Myocyte (in vitro differentiated cells): Measurements from ENCODE around the gene UBAP2. TPM values are rescaled to one million over a fixed set of nuclear protein-coding genes. Genes with fewer than 3 reads are reported as not detected.
"Not testable (repeated sequence)": the region's sequence is repeated elsewhere in the genome, so short reads cannot be mapped to it uniquely, and the experiment has no call there.

Source experiments
- DNase-seq: peaks from one replicate; pipeline ENCODE4 v3.0.0-alpha.2; 2012; ENCODE audit warnings: low read depth
- total RNA-seq: library from RNA; depleted of rRNA; stranded (reverse); fragments of >200 nt; gene quantifications from 2 replicates; pipeline ENCODE4 v1.2.3, GENCODE V29; 2014

Gene UBAP2
- total RNA-seq, 1 donor from 2014 or later: 14.1 TPM

DNA sequence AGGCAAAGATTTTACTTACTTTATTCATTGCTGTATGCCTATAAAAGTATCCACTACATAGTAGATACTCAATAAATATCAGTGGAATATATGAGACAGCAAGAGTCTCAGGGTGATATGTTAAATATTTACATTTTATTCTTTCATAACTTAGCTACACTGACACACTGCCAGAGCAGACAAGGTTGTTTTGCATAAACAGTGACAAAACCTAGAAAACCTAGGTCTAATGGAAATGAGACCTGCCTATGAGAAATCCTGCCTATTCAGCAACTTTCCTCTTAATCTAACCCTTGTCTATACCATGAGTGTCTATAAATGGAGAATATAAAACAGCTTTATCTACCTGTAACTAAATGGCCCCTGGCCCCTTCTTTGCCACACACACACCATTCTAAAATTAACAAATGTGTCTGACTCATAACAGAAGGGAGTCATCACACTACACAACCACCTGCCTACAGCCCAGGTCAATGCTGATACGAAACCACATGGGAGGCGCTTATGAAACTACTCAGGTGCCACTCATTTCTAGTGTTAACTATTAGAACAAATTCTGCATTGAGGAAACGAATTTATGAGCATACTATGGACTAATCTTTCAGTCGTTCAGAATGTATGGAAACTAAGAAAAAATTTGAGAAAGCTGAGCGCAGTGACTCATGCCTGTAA lies 60.3 kb downstream of the UBAP2 start:
- peak; percentile 11 for DNase-seq

DNA sequence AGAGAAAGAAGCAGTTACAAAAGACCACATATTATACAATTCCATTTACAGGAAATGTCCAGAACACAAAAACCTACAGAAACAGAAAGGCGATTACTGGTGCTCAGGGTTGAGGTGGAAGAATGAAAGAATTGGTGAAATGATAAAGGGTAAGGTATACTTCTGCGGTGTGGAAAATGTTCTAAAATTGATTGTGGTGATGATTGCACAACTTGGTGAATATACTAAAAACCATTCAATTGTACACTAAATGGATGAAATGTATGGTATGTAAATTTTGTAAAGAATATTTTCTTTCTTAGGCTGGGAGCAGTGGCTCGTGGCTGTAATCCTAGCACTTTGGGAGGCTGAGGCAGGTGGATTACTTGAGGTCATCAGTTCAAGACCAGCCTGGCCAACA lies 72.3 kb downstream of the UBAP2 start:
- no peak for DNase-seq

DNA sequence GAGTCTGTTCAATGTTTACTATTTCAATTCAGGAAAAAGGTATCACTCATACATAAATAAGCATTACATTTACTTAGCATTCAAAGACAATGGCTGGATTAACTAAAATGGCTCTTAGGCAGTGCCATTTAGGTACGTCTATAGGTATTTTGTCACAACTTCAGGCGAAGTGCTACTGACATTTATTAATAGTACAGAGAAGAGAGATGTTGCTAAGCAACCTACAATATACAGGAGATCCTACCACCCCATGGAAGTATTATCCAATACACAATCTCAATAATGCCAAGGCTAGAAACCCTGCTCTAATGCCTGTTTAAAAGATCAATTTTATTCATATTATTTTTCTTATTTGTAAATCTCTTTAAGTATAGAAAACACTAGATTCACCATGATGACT lies 76.0 kb downstream of the UBAP2 start:
- DNase-seq: no peak

DNA sequence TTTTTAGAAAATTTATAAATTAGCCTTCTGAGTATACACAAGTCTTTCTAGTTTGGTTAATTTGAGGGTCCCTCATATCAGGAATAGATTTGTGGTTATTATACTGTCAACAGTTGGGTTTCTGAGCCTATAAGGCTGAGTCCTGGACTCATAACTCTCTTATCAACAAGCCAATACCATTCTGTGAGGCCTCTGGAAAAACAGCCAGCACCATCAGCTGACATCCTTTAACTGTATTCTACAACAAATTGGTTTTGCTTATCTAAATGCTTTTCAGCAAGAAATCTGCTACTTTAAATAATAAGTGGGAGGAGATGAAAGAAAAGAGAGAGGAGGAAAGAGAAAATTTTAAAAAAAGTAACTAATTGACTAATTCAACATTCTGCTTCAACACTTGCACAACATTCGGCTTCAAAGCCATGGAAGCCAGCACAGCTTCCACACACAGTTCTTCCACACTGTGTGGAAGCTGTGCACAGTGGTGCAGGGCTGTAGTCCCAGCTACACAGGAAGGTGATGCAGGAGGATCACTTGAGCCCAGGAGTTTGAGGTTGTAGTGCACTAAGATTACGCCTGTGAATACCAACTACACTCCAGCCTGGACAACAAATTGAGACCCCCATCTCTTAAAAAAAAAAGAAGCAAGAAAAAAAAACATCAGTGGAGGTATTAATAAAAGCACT lies 84.5 kb downstream of the UBAP2 start:
- no peak for DNase-seq

DNA sequence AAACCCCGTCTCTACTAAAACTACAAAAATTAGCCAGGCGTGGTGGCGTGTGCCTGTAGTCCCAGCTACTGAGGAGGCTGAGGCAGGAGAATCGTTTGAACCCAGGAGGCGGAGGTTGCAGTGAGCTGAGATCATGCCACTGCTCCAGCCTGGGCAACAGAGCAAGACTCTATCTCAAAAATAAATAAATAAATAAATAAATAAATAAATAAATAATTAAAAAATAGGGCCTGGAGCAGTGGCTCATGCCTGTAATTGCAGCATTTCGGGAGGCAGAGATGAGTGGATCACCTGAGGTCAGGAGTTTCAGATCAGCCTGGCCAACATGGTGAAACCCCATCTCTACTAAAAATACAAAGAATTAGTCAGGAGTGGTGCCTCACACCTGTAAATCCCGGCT lies 86.2 kb downstream of the UBAP2 start:
- DNase-seq: not testable (repeated sequence)

DNA sequence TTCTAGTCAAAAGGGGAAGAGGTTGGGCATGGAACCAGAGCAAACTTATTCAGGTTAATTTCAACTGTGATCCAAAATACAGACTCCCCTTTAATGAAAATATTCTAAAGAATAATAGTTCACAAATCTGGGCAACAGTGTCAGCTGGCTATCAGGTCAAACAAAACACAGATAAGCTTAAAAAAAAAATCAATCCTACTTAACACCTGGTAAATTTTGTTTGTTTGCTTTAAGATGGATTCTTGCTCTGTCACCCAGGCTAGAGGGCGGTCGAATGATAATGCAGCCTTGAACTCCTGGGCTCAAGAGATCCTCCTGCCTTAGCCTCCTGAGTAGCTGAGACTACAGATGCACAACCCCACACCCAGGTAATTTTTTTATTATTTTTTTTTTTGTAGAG lies 89.0 kb downstream of the UBAP2 start:
- no peak for DNase-seq

DNA sequence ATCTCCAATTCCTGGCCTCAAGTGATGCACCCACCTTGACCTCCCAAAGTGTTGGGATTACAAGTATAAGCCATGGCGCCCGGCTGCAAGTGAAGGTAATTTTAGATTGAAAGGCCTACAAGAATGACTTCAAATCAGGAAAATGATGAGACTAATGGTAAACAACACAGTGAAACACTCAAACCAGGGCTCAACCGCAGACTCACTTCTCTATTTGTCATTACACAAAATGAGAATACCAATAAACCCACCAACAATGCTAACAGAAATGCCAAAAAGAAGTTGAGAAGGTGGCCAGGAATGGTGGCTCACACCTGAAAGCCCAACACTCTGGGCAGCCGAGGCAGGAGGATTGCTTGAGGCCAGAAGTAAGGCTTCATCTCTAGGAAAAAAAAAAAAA lies 92.1 kb downstream of the UBAP2 start:
- no peak for DNase-seq

DNA sequence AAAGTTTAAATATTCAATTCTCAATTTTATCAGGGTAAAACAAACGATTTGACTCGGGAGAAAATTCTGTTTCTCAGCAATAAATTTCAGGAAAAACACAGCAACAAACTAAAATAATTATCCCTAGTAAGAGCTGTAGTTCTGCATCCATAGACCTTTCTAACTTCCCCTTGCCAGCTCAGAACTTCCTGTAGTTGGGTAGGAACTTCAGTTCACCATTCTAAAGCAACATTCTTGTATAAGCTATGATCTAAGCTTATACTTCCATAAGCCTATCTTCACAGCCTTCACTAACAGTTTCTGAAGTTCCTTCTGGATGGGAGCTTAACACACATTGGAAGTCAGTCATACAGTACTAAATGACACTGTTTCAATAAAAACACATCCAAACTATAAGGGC lies 96.6 kb downstream of the UBAP2 start:
- DNase-seq: no peak

DNA sequence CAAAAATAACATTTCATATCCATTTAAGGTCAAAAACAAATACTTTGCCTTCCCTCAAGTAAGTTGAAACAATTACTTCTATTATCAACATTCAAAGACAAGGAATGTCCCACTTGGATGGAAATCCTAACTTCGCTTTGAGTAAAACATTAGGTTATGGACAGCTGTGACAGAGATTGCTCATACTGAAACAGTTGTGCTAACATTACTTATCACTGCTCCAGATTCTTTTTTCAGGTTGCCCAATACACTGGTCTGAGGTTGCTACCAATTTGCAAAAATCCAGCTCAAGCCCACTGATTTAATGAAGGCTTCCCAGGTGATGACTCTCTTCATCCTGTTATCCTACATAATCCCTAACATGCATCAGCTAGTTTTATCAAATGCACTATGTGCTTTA lies 98.3 kb downstream of the UBAP2 start:
- DNase-seq: peak; percentile 37

DNA sequence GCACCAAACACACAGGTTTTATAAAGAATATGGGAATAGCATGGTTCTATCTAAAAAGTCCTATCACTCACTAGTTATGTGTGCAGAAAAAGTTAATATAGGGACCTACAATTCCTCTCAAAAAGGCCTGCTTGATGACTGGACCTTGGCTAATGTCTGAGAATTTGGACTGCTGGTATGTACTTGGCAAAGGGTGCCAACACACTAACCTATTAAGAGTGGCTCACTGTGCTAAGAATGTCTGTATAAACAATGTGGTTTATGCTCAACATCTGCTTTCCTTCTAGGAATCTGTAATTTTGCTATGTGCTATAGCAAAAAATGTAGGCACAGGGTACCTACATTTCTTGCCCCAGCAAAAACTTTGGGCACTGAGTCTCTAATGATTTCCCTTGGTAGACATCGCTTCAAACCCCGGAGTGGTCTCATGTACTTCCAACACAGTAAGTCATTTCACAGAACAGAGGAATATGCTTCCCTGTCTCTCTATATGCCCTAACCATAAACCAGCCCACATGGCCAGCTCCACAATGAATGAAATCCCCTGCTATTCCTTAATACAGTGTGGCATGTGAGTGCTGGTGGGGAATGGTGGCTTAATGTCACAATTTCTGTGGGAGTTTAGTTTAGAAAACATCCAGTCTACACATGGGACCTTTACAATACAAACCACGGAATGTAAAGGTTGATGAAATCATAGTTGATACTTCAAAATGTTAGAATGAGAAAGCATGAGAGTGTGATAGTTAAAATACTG lies 101.7 kb downstream of the UBAP2 start:
- peak; percentile 78 for DNase-seq

DNA sequence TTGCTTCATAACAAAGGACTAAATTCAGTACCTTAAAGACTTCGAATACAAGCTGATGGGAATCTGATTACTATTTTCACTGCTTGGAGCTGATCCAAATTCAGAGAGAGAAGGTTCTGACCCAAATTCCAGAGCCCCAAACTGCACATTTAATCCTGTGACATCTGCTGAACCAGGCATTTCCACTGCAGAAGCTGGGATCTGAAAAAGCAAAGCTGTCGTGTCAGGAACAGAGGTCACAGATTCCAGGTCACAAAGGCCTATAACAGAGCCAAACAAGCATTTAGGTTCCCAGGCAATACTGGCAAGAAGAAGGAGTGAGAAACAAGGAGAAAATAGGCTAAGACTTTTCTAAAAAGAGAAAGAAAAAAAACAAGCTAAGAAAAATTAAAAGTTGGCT lies 105.3 kb downstream of the UBAP2 start:
- DNase-seq: peak; percentile 18

DNA sequence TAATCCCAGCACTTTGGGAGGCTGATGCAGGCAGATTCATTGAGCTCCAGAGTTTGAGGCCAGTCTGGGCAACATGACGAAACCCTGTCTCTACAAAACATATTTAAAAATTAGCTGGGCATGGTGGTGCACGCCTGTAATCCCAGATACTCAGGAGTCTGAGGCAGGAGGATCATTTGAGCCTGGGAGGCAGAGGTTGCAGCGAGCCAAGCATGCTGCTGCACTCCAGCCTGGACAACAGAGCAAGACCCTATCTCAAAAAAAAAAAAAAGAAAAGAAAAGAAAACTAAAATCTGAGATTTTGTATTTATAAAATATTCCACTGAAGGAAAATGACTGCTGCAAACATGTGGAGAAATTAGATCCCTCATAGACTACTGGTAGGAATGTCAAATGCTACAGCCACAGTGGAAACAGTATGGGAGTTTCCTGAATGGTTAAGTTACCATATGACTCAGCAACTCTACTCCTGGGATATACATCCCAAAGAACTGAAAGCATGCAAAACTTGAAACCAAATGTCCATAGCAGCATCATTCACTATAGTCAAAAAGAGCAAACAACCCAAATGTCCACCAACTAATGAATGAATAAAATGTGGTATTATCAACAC lies 106.1 kb downstream of the UBAP2 start:
- peak; percentile 47 for DNase-seq

DNA sequence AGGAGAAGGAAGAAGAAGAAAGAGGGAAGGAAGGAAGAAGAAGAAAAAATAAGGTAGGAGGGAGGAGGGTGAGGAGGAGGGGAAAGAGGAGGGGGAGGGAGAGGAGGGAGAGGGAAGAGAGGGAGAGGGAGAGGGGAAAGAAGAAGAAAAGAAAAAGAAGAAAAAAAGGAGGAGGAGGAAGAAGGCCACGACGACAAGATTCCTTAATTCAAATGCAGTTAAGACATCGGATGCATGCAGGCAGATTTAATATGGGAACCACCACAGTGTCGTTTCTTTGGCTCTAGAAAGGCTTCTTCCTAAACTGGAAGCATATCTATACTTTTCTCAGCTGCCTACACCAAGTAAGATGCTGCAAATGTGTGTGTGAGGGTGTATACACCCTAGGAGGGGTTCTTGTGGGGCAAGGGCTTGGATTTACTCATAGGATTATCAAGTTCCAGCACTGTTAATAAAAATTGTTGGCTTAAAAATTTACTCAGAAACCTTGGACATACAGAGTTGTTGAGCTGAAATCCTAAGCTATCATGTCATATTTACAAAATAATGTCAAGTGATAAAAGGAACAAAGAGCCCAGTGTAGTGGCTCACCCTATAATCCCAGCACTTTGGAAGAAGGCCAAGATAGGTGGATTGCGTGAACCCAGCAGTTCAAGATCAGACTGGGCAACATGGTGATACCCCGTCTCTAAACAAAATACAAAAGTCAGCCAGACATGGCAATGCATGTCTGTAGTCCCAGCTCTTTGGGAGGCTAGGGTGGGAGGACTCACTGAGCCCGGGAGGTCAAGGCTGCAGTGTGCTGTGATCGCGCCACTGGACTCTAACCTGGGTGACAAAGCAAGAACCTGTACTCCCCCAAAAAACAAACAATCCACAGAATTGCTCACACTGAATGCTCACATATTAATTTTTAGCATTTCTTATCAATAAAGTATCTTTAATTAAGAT lies 108.5 kb downstream of the UBAP2 start:
- no peak for DNase-seq

DNA sequence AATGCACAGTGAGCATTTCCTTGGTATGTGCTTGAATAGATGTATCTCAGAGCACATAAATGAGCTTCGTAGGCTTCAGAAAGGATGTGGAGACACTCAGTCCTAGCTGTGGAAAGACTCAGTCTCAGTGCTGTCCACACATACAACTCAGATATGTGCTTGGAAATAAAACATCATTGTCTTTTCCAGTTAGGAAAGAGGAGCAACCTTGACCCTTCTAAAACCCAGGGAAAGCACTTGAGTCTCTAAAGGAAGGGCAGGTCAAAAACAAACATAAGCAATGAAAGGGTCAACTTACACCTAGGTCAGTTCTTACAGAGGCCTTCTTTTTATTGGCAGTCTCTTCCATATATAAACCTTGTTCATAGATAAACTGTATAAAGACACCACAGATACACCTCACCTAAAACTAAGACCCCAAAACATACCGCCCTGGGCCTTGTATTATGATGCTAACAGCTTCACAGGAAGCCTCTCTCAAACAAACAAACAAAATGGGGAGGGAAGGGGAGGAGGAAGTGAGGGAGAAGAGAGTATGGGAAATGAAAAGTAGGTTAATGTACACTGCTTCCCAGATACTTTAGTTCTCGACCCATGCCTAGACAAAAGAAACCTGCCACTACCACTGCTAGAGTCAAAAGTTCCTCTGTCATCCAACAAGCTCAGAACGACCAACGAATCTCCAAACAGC lies 114.4 kb downstream of the UBAP2 start:
- DNase-seq: no peak

DNA sequence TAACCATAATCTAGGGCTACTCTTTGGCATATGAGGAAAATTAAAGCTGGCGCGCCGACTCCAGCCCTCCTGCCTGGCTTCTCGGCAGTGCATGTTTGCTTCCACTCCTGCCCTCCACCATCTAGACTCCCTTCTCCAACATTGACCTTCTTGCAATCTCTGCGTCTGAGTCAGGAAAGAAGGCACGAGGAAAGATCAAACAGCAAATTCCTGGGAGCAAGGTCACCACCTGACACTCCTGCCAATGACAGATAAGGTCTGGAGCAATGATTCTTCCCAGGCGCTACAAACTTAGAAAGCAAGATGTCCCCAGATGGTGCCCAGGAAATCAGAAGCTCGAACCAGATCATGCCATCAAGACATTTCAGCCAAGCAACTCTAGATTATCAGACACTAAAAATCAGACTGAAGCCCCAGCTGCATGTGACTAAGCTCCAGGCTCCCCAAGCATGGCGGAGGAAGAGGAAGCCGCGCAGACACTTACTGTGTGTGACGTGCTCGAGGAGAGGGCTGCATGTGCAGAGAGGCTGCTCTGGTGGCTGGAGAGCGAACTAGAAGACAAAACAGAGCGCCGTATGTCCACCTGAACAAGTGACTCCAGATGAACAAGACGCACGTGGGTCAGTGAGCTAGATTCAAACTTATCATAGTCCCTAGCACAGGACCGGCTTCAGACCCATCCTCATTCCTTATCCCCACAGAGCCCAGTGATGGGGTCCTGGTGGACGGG lies 116.4 kb downstream of the UBAP2 start:
- no peak for DNase-seq

DNA sequence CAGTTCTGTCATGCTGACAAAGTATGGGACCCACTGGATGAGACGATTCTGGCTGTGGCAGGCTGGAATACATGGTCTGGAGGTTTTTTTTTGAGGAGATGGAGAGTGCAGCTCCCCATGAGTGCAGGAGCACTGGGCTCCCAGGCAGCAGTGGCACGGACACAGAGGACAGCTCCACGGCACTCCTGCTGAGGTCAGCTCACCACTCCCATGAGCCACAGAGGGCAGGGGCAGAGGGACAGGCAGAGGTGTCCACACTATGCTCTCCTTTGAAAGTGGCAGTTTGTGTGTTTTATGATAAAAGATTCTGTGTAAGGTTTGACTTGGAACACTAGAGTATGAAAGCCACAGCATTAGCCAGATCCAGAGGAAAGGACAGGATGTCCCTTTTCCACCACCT lies 117.4 kb downstream of the UBAP2 start:
- no peak for DNase-seq

DNA sequence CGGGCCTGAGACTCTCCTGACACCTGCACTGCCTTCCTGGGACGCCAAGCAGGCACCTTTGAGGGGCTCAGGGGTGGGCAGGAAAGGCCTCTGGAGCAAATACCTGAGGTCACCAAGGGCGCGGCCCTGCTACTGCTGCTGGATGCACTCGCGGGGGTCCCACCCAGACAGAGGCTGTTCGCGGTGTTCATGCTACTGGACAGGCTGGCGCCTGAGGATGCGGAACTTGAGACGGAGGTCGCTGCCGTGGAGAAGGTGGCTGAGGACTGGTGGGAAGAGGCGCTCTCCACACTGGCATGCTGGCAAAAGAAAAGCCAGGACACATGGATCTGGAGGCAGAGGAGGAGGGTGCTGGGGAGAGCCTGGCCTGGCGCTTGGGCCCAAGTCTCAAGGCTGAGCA lies 121.0 kb downstream of the UBAP2 start:
- no peak for DNase-seq

DNA sequence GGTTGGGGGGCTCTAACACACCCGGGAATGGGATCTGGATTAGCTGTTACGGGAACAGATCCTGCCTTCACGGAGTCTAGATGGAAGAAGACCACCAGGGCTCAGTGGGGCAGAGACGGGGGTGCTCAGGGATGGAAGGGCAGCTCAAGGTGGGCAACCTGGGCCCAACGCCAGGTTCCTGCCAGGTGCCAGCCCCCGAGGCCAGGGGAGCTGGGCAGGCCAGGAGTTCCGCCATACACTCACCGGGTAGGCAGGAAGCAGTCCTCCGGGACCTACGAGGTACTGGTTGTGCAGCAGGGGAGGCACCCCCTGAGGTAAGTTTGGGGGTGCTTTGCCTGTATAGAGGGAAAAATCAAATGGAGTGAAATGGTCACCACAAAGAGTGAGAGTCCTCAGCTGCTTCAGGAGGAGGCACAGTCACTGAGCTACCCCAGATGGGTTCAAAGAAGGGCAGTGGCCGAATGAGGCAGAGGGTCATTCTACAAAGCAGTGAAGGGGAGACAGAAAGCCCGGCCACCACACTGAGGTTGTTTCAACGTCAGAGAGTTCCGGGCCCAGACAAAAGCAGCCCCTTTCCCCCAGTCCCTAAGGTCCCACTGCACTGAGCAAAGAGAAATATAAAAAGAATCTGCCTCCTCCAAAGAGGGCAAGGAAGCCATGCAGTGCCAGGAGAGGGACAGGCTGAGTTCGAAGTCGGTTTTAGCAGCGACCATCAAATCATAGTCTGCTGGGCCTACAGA lies 121.8 kb downstream of the UBAP2 start:
- DNase-seq: no peak
